Mammary epithelial cell (primary cell): ENCODE results near the gene CELF2.

Experiments
- EZH2 ChIP-seq: IDR thresholded peaks from 2 replicates; pipeline ENCODE4 v1.6.1; 2012; ENCODE audit warnings: low read length, inconsistent platforms, borderline replicate concordance
- TF ChIP-seq, protein P1 (sequence below), 2 donors: IDR thresholded peaks in 1 of 2; conservative IDR thresholded peaks in 1 of 2; 2 replicates each; pipeline ENCODE4 v1.5.1; 2011 to 2012; ENCODE audit warnings: inconsistent platforms in 2 of 2, low read length in 2 of 2, mild to moderate bottlenecking in 2 of 2, control low read depth in 1 of 2, low read depth in 1 of 2; ENCODE audit not compliant: insufficient read depth in 1 of 2; ENCODE audit errors: extremely low read depth in 1 of 2

- TF ChIP-seq, protein P1, sequence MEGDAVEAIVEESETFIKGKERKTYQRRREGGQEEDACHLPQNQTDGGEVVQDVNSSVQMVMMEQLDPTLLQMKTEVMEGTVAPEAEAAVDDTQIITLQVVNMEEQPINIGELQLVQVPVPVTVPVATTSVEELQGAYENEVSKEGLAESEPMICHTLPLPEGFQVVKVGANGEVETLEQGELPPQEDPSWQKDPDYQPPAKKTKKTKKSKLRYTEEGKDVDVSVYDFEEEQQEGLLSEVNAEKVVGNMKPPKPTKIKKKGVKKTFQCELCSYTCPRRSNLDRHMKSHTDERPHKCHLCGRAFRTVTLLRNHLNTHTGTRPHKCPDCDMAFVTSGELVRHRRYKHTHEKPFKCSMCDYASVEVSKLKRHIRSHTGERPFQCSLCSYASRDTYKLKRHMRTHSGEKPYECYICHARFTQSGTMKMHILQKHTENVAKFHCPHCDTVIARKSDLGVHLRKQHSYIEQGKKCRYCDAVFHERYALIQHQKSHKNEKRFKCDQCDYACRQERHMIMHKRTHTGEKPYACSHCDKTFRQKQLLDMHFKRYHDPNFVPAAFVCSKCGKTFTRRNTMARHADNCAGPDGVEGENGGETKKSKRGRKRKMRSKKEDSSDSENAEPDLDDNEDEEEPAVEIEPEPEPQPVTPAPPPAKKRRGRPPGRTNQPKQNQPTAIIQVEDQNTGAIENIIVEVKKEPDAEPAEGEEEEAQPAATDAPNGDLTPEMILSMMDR (conservative IDR thresholded peaks at IDR 0.05 in 1 of 2, IDR thresholded peaks at IDR 0.05 in 1 of 2; ENCODE audit: extremely low read depth in 1 of 2, insufficient read depth in 1 of 2, low read depth in 1 of 2, low read length in 2 of 2) = no peak
- TF ChIP-seq EZH2 = no peak
Measured at GRCh38 chr10:11002485-11002884, 15.2 kb upstream of the CELF2 start.
